ENCODE measurements around the gene RPTOR.

RPTOR gene

GRCh38 chr17:80890196-80890920 lies 345.7 kb downstream of the RPTOR start:
- Histone ChIP-seq H3K27ac (replicated peaks) (peak overlapping the region; percentile 85), H3K27me3 (ENCODE audit: insufficient read depth, poor library complexity, severe bottlenecking) (no peaks in the 10 kb centered on the region), H3K4me3 (replicated peaks; ENCODE audit: insufficient read depth, low read length) (no peak overlapping the region)
- no peak for TF ChIP-seq POLR2AphosphoS5 (IDR thresholded peaks at IDR 0.05; ENCODE audit: low read depth)
- no peak for TF ChIP-seq SPI1 (IDR thresholded peaks at IDR 0.05; ENCODE audit: borderline replicate concordance, low read depth)
- TF ChIP-seq, protein P1, sequence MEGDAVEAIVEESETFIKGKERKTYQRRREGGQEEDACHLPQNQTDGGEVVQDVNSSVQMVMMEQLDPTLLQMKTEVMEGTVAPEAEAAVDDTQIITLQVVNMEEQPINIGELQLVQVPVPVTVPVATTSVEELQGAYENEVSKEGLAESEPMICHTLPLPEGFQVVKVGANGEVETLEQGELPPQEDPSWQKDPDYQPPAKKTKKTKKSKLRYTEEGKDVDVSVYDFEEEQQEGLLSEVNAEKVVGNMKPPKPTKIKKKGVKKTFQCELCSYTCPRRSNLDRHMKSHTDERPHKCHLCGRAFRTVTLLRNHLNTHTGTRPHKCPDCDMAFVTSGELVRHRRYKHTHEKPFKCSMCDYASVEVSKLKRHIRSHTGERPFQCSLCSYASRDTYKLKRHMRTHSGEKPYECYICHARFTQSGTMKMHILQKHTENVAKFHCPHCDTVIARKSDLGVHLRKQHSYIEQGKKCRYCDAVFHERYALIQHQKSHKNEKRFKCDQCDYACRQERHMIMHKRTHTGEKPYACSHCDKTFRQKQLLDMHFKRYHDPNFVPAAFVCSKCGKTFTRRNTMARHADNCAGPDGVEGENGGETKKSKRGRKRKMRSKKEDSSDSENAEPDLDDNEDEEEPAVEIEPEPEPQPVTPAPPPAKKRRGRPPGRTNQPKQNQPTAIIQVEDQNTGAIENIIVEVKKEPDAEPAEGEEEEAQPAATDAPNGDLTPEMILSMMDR (IDR thresholded peaks at IDR 0.05; ENCODE audit: insufficient read depth, low read length): no peak
- TF ChIP-seq, protein P2, sequence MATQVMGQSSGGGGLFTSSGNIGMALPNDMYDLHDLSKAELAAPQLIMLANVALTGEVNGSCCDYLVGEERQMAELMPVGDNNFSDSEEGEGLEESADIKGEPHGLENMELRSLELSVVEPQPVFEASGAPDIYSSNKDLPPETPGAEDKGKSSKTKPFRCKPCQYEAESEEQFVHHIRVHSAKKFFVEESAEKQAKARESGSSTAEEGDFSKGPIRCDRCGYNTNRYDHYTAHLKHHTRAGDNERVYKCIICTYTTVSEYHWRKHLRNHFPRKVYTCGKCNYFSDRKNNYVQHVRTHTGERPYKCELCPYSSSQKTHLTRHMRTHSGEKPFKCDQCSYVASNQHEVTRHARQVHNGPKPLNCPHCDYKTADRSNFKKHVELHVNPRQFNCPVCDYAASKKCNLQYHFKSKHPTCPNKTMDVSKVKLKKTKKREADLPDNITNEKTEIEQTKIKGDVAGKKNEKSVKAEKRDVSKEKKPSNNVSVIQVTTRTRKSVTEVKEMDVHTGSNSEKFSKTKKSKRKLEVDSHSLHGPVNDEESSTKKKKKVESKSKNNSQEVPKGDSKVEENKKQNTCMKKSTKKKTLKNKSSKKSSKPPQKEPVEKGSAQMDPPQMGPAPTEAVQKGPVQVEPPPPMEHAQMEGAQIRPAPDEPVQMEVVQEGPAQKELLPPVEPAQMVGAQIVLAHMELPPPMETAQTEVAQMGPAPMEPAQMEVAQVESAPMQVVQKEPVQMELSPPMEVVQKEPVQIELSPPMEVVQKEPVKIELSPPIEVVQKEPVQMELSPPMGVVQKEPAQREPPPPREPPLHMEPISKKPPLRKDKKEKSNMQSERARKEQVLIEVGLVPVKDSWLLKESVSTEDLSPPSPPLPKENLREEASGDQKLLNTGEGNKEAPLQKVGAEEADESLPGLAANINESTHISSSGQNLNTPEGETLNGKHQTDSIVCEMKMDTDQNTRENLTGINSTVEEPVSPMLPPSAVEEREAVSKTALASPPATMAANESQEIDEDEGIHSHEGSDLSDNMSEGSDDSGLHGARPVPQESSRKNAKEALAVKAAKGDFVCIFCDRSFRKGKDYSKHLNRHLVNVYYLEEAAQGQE (IDR thresholded peaks at IDR 0.05; ENCODE audit: insufficient replicate concordance, low read depth): no peak
- TF ChIP-seq GABPA (IDR thresholded peaks at IDR 0.05; ENCODE audit: low read depth): no peak
- no peak for DNase-seq (ENCODE audit: low read depth in 1 of 2, low spot score in 1 of 2)

DNA sequence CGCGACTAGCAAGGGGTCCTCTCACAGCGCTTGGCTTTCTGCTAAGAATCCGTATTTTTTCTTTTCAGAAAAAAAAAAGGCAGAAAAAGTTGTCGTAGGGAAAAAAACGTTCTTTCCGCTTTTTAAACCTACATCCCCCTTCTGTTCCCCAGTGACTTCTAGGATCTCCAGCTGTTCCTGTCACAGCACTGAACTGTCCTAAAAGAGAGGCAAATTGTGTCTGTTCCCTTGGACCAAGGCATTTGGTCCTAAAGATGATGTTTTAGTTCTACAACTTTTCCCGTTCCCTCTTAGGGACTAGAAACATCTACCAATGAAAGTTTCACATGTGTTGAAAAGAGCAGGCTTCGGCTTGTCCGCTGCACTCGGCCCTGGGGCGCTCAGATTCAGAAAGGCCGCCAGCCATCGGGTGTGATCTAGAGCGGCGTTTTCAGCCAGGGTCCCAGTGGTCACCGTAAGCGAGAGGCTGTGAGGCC lies 346.3 kb downstream of the RPTOR start:
- Histone ChIP-seq H3K27me3 (ENCODE audit: insufficient read depth, poor library complexity, severe bottlenecking) (no peaks in the 10 kb centered on the region), H3K27ac (replicated peaks) (peak overlapping the region; percentile 85), H3K4me3 (replicated peaks; ENCODE audit: insufficient read depth, low read length) (peak overlapping the region; percentile 12; the same call in 1 of the 2 replicates)
- DNase-seq (ENCODE audit: low read depth in 1 of 2, low spot score in 1 of 2): no peak
- TF ChIP-seq, protein P2 (IDR thresholded peaks at IDR 0.05; ENCODE audit: insufficient replicate concordance, low read depth): no peak
- TF ChIP-seq POLR2AphosphoS5 (IDR thresholded peaks at IDR 0.05; ENCODE audit: low read depth) (no peak), GABPA (IDR thresholded peaks at IDR 0.05; ENCODE audit: low read depth) (no peak), SPI1 (IDR thresholded peaks at IDR 0.05; ENCODE audit: borderline replicate concordance, low read depth) (no peak)
- TF ChIP-seq, protein P1 (IDR thresholded peaks at IDR 0.05; ENCODE audit: insufficient read depth, low read length): no peak

DNA sequence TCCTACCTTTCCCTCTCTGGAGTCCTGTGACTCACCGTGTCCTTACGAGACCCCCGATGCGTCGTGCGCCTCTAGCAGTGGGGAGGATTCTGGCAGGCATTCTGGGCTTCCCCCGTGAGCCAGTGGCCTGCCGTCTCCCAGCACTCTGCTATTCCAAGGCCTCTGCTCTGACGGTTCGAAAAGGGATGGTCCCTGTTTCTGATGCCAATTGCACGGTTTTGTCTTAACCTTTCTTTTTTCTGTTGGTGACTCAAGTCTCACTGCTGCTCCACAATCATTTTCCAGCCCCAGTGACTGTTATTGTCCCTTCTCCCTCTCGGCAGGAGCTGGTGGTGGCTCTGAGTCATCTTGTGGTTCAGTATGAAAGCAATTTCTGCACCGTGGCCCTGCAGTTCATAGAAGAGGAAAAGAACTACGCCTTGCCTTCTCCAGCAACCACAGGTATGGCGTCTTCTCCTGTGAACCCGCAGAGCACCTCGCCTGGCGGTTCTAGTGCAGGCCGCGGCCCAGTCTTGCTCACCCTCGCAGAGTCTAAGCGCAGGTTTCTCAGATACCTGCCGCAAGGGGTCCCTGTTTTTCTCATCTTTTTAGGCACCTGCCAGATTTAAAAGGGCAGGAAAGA lies 346.9 kb downstream of the RPTOR start:
- no peak for TF ChIP-seq SPI1 (IDR thresholded peaks at IDR 0.05; ENCODE audit: borderline replicate concordance, low read depth)
- no peaks in the 10 kb centered on the region for H3K27me3 ChIP-seq (ENCODE audit: insufficient read depth, poor library complexity, severe bottlenecking)
- peak overlapping the region; percentile 12 for H3K4me3 ChIP-seq (replicated peaks; ENCODE audit: insufficient read depth, low read length)
- peak; percentile 83 to 90 for DNase-seq (ENCODE audit: low read depth in 1 of 2, low spot score in 1 of 2)
- H3K27ac ChIP-seq (replicated peaks): peak overlapping the region; percentile 85

- TF ChIP-seq POLR2AphosphoS5 (IDR thresholded peaks at IDR 0.05; ENCODE audit: low read depth): peak; percentile 47; the same call in 1 of the 2 replicates
- peak; percentile 42; the same call in 1 of the 2 replicates for TF ChIP-seq SPI1 (IDR thresholded peaks at IDR 0.05; ENCODE audit: borderline replicate concordance, low read depth)
- TF ChIP-seq, protein P2 (IDR thresholded peaks at IDR 0.05; ENCODE audit: insufficient replicate concordance, low read depth): no peak
- peak; percentile 95 to 96 for DNase-seq (ENCODE audit: low read depth in 1 of 2, low spot score in 1 of 2)
- Histone ChIP-seq H3K27me3 (ENCODE audit: insufficient read depth, poor library complexity, severe bottlenecking) (no peaks in the 10 kb centered on the region), H3K27ac (replicated peaks) (peak overlapping the region; percentile 85), H3K4me3 (replicated peaks; ENCODE audit: insufficient read depth, low read length) (no peak overlapping the region)
These were observed 347.6 kb downstream of the RPTOR start for GRCh38 chr17:80892019-80892855.
